Endothelial cell of umbilical vein (primary cell): ENCODE measurements around the gene METTL13. TPM values are rescaled to one million over a fixed set of nuclear protein-coding genes. Genes with fewer than 3 reads are reported as not detected.

Source experiments
- BruUV-seq: library from RNA; stranded (reverse); fragments of 400-500 nt; replicated peaks from 2 replicates; lab custom pipeline; 2021; lab: Mats Ljungman, UMichigan
- CTCF ChIA-PET: fragments of 300-600, 350-600 bp; sonication (Branson Sonifier 250); formaldehyde crosslinking; loops from one replicate; lab custom pipeline; 2021; ENCODE audit warnings: antibody characterized with exemption, inconsistent platforms; lab: Charles Lee
- POLR2A ChIA-PET: fragments of 300-600, 350-600 bp; sonication (Branson Sonifier 250); formaldehyde crosslinking; loops from one replicate; lab custom pipeline; 2021; ENCODE audit warnings: antibody characterized with exemption, inconsistent platforms; lab: Charles Lee
- DNase-seq: peaks from one replicate; pipeline ENCODE4 v3.0.0-alpha.2; 2011; ENCODE audit warnings: low read depth, low spot score
- FAIRE-seq: peaks from 2 replicates; lab custom pipeline; 2011; peaks lifted over from hg19 to GRCh38; lab: Jason Lieb, UNC
- H2AFZ ChIP-seq: 2 replicates; pipeline ENCODE4 v1.6.0; 2012; ENCODE audit warnings: low read depth, low read length, control low read depth, inconsistent platforms
- H3K27ac ChIP-seq: 2 replicates; pipeline ENCODE4 v1.5.1; 2011; ENCODE audit warnings: low read depth, mild to moderate bottlenecking, control low read depth, low read length, moderate library complexity; ENCODE audit not compliant: insufficient read depth
- H3K27me3 ChIP-seq, 2 experiments: 2 replicates each; pipeline versions ENCODE4 v1.6.0 to v1.6.1; 2011; ENCODE audit warnings: low read length in 2 of 2, mixed read lengths in 1 of 2; ENCODE audit not compliant: control insufficient read depth in 2 of 2, insufficient read depth in 2 of 2
- H3K36me3 ChIP-seq, 2 experiments: 2 replicates in 1 of 2; 3 replicates in 1 of 2; pipeline ENCODE4 v1.5.1; 2011; ENCODE audit warnings: low read length in 2 of 2, mild to moderate bottlenecking in 1 of 2, moderate library complexity in 1 of 2; ENCODE audit not compliant: control insufficient read depth in 2 of 2, insufficient read depth in 2 of 2; ENCODE audit errors: extremely low read depth in 1 of 2
- H3K4me1 ChIP-seq: 3 replicates; pipeline ENCODE4 v1.5.1; 2011; ENCODE audit warnings: mild to moderate bottlenecking, low read length; ENCODE audit not compliant: control insufficient read depth, insufficient read depth; ENCODE audit errors: extremely low read depth
- H3K4me2 ChIP-seq: 2 replicates; pipeline ENCODE4 v1.6.1; 2011; ENCODE audit warnings: low read length, control low read depth, mixed read lengths; ENCODE audit not compliant: insufficient read depth
- H3K4me3 ChIP-seq, 3 experiments: fragments of 200-600 bp in 1 of 3; sonication (generic), shearing (Covaris generic) in 1 of 3; replicated peaks in 1 of 3; 2 replicates each; pipeline ENCODE4 v1.5.1; 2011 to 2016; ENCODE audit warnings: control low read depth in 3 of 3, low read length in 3 of 3, mild to moderate bottlenecking in 2 of 3, inconsistent platforms in 1 of 3, low read depth in 1 of 3, moderate library complexity in 1 of 3; ENCODE audit not compliant: insufficient read depth in 1 of 3
- H3K79me2 ChIP-seq: 2 replicates; pipeline ENCODE4 v1.6.0; 2012; ENCODE audit warnings: low read length, inconsistent platforms; ENCODE audit not compliant: control insufficient read depth, insufficient read depth
- H3K9ac ChIP-seq: replicated peaks from 2 replicates; pipeline ENCODE3; 2011; ENCODE audit warnings: low read length, control low read depth; ENCODE audit not compliant: insufficient read depth; ENCODE audit errors: extremely low read depth
- H3K9me1 ChIP-seq: replicated peaks from 3 replicates; pipeline ENCODE4 v1.6.0; 2011; ENCODE audit warnings: mild to moderate bottlenecking, low read length; ENCODE audit not compliant: control insufficient read depth, insufficient read depth; ENCODE audit errors: extremely low read depth
- H3K9me3 ChIP-seq: replicated peaks from 2 replicates; pipeline ENCODE4 v1.5.1; 2012; ENCODE audit warnings: low read length, inconsistent platforms; ENCODE audit not compliant: control insufficient read depth, insufficient read depth
- H4K20me1 ChIP-seq: replicated peaks from 2 replicates; pipeline ENCODE3; 2011; ENCODE audit warnings: mild to moderate bottlenecking, low read length; ENCODE audit not compliant: control insufficient read depth, insufficient read depth; ENCODE audit errors: extremely low read depth
- EZH2 ChIP-seq: IDR thresholded peaks from 2 replicates; pipeline ENCODE4 v1.6.1; 2012; ENCODE audit warnings: borderline replicate concordance, low read depth, mild to moderate bottlenecking, moderate library complexity, low read length, inconsistent platforms; ENCODE audit not compliant: severe bottlenecking
- FOS ChIP-seq: IDR thresholded peaks from 2 replicates; pipeline ENCODE4 v1.6.1; 2011; ENCODE audit warnings: mild to moderate bottlenecking, low read length, moderate library complexity, borderline replicate concordance; ENCODE audit not compliant: insufficient read depth
- GATA2 ChIP-seq: IDR thresholded peaks from 2 replicates; pipeline ENCODE4 v1.7.0; 2011; ENCODE audit warnings: low read depth, mild to moderate bottlenecking, moderate library complexity, mixed read lengths, low read length; ENCODE audit not compliant: insufficient read length, insufficient read depth
- JUN ChIP-seq: IDR thresholded peaks from 2 replicates; pipeline ENCODE4 v1.6.1; 2011; ENCODE audit warnings: borderline replicate concordance, low read depth; ENCODE audit not compliant: insufficient read length, insufficient read depth
- MYC ChIP-seq: IDR thresholded peaks from one replicate; pipeline ENCODE4 v1.6.1; 2011; ENCODE audit warnings: mild to moderate bottlenecking, low read depth, low read length
- POLR2A ChIP-seq: IDR thresholded peaks from 2 replicates; pipeline ENCODE4 v1.6.1; 2012; ENCODE audit warnings: low read depth, mild to moderate bottlenecking, control low read depth, low read length
- POLR2AphosphoS5 ChIP-seq: IDR thresholded peaks from 2 replicates; pipeline ENCODE4 v1.6.1; 2012; ENCODE audit warnings: low read depth, mild to moderate bottlenecking, control low read depth, low read length, moderate library complexity; ENCODE audit not compliant: insufficient read depth
- dilution Hi-C: fragments of 300-500 bp; cut with MboI; formaldehyde crosslinking; loops from one replicate; pipeline ENCODE4 v1.15.0; 2019; ENCODE audit warnings: low sequenced_read_pairs; ENCODE audit not compliant: extremely low pct_ligation_motif_present
- intact Hi-C: fragments of 100-400 bp; cut with micrococcal nuclease; formaldehyde crosslinking; loops from one replicate; pipeline ENCODE4 v1.10.0; 2022
- polyA plus RNA-seq, 4 experiments: library from polyadenylated mRNA; depleted of rRNA in 3 of 4; stranded (reverse) in 3 of 4; unstranded in 1 of 4; fragments of >200 nt; gene quantifications; 2 replicates each; pipeline versions ENCODE4 v1.2.1 to v1.2.3, GENCODE V29; 2011 to 2012; ENCODE audit warnings: missing spikeins in 1 of 4
- total RNA-seq: library from RNA; stranded (reverse); gene quantifications from 2 replicates; pipeline ENCODE4 v1.2.3, GENCODE V29; 2021
- TF ChIP-seq, protein P1 (sequence below), 2 donors: IDR thresholded peaks; 1 replicate in 1 of 2; 2 replicates in 1 of 2; pipeline ENCODE4 v1.5.1; 2011; ENCODE audit warnings: low read length in 2 of 2, mild to moderate bottlenecking in 2 of 2, moderate library complexity in 2 of 2, control low read depth in 1 of 2, inconsistent platforms in 1 of 2, low read depth in 1 of 2; ENCODE audit not compliant: insufficient read depth in 1 of 2; ENCODE audit errors: extremely low read depth in 1 of 2
- TF ChIP-seq, protein P2 (sequence below): IDR thresholded peaks from 2 replicates; pipeline ENCODE4 v1.6.1; 2011; ENCODE audit not compliant: insufficient read depth, insufficient read length

METTL13 gene
- total and polyA plus RNA-seq, 2 donors (not counting 3 experiments of a cell fraction or from before 2014, with no cell fraction given), result 21.2 to 26.5 TPM

DNA sequence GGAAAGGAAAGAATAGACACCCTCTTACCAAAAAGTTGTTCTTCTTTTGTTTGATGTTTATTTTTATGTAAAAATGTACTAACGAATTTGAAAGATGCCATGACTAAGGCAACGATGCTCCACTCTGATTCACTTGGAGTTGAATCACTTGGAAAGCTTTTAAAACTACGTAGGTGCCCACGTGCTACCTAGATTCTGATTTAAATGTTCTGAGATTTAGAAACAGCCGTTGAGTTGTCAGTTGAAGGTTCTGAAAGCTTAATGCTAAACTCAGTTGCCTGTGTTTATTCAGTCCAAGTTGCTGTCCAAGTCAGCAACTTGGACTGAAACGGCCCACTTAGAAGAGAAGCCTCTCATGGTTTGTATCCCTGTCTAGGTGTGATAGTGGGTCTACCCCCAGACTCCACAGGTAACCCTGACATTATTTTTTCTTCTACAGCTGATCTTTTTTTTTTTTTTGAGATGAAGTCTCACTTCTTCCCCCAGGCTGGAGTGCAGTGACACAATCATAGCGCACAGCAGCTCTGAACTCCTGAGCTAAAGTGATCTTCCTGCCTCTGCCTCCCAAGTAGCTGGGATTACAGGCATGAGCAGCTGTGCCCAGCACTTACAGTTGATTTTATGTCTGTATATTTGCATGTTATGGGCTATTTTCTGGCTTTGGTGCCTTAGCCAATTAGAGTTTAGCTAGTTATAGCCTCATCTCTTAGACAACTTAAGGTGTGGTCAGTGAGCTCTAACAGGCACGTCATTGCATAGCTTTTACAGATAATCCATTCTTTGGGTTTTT is 38.2 kb upstream of the METTL13 start:
- BruUV-seq, result no TSS peak
- dilution Hi-C loops, result no loop called here
- TF ChIP-seq, protein P1, sequence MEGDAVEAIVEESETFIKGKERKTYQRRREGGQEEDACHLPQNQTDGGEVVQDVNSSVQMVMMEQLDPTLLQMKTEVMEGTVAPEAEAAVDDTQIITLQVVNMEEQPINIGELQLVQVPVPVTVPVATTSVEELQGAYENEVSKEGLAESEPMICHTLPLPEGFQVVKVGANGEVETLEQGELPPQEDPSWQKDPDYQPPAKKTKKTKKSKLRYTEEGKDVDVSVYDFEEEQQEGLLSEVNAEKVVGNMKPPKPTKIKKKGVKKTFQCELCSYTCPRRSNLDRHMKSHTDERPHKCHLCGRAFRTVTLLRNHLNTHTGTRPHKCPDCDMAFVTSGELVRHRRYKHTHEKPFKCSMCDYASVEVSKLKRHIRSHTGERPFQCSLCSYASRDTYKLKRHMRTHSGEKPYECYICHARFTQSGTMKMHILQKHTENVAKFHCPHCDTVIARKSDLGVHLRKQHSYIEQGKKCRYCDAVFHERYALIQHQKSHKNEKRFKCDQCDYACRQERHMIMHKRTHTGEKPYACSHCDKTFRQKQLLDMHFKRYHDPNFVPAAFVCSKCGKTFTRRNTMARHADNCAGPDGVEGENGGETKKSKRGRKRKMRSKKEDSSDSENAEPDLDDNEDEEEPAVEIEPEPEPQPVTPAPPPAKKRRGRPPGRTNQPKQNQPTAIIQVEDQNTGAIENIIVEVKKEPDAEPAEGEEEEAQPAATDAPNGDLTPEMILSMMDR (IDR thresholded peaks at IDR 0.05; ENCODE audit: extremely low read depth in 1 of 2, insufficient read depth in 1 of 2, low read depth in 1 of 2, low read length in 2 of 2), result no peak
- TF ChIP-seq GATA2 (no peak), EZH2 (no peak), POLR2A (no peak), POLR2AphosphoS5 (no peak), MYC (no peak), JUN (no peak), FOS (no peak)
- TF ChIP-seq, protein P2, sequence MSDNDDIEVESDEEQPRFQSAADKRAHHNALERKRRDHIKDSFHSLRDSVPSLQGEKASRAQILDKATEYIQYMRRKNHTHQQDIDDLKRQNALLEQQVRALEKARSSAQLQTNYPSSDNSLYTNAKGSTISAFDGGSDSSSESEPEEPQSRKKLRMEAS, result no peak
- Histone ChIP-seq H3K27ac (peak overlapping the region; percentile 57), H4K20me1 (no peaks in the 10 kb centered on the region), H2AFZ (peak overlapping the region; percentile 82), H3K4me3 (peak overlapping the region; percentile 59 to 83 (median 81)), H3K79me2 (peaks cover 13% of the 10 kb centered on the region), H3K36me3 (no peaks in the 10 kb centered on the region), H3K4me1 (peaks cover 31% of the 10 kb centered on the region), H3K27me3 (no peaks in the 10 kb centered on the region), H3K9ac (peak overlapping the region; percentile 75), H3K4me2 (peak overlapping the region; percentile 88), H3K9me1 (no peaks in the 10 kb centered on the region), H3K9me3 (no peaks in the 10 kb centered on the region)
- ChIA-PET CTCF (interaction anchor here (1.8 to 4.3 kb wide), 4 partner anchors 26 to 98 kb away, joined by 4 to 22 read pairs (median 10); partner anchors contain the start of gene METTL13), POLR2A (interaction anchor here (0.6 to 1.0 kb wide), 3 partner anchors 14 to 38 kb away, joined by 3 to 4 read pairs (median 4); partner anchors contain the start of gene METTL13)
- DNase-seq (peak; percentile 56), FAIRE-seq (no peak)
- intact Hi-C loops, result no loop called here
